ENCODE measurements around the gene ATP1B1.

ATP1B1 gene

DNA sequence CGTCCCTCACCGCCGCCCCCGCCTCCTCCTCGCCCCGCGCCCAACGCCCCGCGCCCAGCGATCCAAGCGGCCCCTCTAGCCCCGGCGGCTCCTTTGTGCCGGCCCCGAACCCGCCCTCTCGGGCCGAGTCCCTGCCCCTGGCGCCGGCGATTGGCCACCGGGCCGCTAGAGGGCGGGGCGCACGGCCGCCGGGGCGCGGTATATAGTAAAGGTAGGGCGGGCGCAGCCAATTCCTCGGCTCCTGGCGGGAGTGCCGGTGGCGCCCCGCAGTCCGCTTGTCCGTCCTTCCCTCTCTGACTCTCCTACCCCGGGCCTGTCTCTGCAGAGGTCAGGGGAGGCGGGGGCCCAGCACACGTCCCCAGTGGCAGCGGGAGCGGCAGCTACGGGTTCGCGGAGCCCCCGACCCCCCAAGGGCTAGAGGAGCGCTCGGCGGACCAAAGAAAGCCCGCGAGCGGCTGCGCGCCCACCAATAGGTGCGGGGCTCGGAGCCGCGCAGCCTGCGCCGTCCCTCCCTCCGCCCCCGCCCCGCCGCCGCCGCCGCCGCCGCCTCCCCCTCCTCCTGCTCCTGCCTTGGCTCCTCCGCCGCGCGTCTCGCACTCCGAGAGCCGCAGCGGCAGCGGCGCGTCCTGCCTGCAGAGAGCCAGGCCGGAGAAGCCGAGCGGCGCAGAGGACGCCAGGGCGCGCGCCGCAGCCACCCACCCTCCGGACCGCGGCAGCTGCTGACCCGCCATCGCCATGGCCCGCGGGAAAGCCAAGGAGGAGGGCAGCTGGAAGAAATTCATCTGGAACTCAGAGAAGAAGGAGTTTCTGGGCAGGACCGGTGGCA is at the start of gene ATP1B1:
TSS of gene ATP1B1 (plus strand) at position 596 of the 826 bp plus-strand sequence. CDS start at position 736, 140 bp downstream.
- peak; percentile 88 to 91 for ATAC-seq

DNA sequence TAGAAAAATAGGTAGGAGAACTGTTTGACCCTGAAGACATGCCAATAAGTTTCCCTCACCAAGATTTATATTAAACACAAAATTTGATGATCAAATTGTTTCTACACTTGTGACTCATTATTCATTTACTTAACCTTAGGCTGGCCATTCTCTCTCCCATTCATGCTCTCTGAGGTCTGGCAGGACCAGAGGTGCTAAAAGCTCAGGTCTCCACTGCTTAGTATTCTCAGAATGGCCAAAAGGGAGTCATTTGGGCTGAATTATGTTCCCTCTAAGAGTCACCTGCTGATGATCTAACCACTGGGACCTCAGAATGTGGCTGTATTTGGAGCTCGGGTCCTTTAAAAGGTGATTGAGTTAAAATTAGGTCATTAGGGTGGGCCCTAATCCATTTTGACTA is 47.1 kb upstream of the ATP1B1 start:
- no peak for ATAC-seq

DNA sequence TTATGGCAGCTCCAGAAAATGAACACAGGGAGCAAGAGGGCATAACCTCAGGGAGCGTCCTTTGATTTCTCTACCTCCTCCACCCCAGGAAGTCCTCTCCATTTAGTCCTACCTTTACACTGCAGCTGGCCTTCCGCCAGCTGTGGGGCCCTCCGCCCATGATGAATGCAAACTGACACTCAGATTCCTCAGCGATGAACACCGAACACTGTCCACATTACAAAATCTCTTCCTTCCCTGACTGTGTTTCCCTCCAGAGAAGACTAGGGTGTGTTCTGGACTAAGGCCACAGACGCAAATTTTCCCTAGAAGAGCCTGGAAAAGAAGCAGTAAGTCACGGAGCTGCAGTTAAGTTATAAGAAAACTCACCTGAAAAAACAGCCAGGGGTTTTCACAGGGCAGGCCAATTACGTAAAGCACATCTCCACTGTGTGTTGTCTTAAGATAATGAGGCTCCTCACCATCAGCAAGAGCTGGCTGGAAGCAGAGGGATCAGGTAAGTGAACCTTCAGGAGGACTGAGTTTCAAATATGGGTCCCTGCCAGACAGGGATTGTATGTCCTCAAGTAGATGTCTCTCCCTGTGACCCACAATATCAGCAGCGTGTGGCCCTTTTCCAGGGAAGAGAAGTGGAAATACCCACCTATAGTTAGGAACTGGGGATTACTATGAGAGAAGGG is 46.3 kb upstream of the ATP1B1 start:
- no peak for ATAC-seq

DNA sequence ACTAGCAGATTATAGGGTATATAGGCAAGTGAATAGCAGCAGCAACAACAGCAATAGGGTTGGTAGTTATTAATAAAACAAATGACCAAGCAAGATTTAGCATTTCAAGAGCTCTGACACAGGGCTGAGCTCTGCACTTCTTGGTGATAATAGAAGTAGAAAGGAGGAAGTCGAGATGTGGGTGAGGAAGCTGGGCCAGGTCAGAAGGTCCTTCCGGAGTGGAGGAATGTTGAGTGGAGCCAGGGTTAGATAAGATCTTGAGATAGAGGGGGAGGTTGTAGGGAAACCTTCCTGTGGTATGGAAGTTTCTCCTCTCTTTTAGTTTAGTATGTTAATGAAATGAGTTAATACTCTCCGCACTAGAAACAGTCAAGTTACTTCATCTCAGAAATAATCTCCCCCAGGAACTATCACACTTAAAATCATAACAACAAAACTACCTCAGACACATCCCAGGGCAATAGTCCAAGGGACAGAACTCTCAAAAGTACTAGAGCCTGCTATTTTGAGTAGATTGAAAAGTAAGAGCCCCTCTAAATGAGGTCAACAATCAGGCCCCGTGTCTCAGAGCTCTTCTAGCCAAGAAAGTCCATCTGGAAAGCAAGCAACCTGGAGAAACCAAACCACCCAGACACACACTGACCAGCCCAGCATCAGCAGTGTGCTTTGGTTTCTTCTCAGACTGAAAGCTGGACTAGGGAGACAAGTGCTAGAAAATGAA is 45.4 kb upstream of the ATP1B1 start:
- ATAC-seq, result no peak

DNA sequence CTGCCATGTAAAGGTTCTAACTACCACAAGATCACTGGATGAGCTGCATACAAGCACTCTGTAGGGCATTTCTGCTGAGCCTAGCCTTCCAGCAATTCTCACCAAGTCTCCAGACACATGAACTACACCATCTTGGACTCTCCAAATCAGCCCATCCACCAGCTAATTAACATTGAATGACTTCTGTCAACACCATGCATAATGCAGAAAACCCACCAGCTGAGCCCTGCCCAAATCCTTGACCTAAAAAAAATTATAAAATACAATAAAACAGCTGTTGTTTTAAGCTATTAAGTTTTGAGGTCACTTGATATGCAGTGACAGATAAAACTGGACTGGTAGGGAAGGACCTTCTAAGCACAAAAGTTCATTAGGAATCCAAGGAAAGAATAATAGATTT is 44.3 kb upstream of the ATP1B1 start:
- no peak for ATAC-seq

DNA sequence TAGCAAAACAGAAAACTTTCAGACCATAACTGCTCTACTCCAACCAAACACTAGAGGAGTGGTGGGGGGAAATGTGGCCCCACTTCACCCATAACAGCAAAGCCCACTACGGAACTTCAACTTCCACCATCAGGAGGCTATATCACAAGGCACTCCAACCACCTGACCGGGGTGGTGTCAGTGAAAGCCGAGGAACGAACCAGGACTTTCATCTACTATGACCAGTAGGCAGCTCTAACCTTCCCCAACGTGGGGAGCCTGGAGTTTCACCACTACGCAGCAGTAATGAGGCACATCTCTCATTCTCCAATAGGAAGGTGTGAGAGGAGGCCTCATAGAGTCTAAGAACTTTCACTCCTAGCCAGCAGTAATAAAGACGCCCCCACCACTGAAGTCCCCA is 42.4 kb upstream of the ATP1B1 start:
- no peak for ATAC-seq

DNA sequence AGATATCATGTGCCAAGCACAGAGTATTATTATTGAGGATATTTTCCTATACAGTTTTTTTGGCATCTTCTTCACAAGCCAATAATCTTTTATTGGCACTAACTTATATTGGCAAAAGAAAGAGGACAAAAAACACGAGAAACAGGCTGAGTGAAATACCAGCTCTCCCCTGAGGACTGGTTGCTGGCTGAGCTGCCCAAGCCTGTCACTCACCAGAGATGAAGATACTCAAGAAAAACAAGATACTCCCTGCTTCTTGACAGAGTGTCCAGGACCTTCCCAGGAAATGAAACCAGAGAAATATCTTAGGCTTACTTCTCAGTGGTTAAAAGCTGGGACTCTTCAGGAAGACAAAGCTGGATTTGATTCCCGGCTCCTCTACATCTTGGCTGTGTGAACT is 35.9 kb upstream of the ATP1B1 start:
- no peak for ATAC-seq

DNA sequence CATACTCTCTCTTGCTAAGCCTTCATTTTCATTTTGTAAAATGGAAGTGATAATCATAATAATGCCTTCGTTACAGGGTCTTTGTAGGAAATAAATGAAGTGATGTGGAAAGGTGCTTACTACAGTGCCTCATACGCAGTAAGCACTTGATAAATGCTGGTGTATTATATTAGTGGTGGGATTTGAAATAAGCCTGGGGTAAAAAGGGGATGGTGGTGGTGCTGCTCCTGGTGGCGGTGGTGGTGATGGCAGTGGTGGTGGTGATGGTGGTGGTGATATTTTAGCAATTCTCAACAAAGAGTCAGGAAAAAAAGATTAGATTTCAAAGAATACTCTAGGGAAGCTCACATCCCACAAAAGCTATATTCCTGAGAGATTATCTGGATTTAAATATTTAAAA is 35.5 kb upstream of the ATP1B1 start:
- no peak for ATAC-seq

DNA sequence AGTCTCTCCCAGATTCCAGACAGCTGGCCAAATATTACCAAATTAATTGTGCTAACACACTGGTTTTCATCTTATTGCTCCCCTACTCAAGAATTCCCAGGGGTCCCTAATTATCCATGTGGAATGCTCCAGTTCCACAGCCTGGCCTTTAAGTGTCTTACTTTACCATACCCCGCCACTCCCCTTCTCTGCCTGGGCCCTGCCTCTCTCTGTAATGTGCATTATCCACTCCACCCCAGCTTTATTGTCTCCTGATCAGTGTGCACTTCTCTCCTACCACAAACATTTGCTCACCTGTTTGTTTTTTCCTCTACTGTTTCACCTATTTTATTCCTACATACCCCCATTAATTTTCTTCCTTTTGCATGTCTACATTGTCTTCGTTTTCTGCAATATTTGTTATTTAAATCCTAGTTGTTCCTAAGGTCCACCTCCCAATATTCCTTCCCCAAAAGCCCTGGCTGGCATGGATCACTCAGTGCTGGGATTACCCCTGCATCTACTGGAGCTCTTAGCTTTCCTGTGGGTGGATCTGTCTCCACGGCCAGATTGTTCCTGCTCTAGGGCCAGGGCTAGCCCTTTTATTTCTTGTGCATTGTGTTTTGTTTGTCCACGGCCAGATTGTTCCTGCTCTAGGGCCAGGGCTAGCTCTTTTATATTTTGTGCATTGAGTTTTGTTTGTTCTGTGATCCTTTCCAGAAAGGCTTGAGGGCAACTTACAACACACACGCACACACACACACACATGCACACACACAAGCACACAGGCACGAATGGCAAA is 33.4 kb upstream of the ATP1B1 start:
- no peak for ATAC-seq

DNA sequence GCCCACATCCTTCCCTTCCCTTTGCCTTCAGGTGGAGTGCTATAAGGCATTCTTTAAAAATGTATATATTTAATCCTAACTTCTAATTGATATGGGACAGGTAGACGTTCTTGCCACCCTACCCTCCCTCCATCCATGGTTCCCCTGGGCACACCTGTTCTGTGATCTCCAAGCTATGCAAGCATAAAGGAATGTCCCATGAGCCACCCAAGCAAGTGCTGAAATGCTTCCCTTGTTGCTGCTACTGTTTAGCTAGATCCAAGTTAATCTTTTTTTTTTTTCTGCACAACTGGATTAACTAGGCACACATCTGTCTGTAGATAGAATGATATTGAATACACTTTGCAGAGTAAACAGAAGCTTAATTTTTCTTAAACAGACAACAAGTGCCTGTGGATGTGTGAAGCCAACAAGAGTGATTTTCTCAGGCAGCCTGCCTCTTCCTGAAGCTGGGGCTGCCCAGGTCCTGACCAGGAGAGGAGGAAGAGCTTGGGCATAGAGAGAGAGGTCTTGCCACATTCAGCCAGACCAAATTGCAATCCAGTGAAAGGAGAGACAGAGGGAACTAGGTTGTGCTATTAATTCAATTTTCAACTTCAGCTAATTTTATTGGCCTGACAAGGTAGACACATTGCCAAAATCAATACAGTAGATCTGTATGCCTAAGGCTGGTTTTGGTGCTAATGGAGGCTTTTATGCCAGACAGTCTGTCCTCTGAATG is 28.2 kb upstream of the ATP1B1 start:
- ATAC-seq, result no peak

DNA sequence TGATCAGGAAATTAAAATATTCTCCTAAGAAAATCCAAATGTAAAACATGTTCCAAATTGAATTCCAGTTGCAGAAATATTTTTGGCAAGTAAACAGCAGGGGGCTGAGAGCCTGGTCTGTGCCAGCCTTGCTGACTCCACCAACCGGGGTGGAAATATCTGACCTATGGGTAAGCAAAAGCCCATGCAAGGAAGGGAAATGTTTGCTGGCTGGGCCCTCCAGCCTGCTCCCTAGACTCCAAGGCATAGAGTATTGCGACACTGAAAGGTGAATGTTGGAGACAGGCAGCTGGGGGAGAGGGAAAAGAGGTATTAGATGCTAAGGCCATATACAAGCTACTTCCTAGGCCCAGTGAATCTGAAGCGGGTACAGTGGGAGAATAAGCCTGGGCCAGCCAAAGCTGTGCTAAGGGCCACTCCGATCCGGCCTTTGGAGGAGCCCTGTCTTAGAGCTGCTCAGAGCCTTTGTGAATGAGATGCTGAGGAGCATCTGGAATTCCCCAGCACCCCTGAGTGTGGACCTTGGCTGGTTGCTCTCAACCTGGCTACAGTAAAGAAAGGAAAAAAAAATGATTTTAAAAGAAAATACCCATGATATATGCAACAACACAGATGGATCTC is 24.9 kb upstream of the ATP1B1 start:
- no peak for ATAC-seq

DNA sequence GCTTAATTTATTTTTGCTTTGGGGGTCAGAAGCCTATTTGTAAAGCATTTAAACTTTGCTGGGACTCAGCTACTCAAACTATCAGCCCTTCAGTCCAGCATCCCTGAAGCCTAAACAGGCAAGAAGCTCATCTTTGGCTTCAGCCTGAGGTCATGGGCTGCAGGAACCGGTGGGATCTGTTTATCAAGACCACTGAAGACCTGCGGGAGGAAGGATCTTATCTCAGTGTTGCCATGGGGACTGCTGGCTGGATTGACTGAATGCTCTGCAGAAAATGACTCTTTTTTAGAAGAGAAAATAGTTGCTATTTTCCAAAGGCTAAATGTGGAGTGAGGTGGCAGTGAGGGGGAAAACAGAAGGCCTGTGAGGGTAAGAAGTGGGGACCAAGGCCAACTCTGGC is 20.6 kb upstream of the ATP1B1 start:
- ATAC-seq, result no peak

DNA sequence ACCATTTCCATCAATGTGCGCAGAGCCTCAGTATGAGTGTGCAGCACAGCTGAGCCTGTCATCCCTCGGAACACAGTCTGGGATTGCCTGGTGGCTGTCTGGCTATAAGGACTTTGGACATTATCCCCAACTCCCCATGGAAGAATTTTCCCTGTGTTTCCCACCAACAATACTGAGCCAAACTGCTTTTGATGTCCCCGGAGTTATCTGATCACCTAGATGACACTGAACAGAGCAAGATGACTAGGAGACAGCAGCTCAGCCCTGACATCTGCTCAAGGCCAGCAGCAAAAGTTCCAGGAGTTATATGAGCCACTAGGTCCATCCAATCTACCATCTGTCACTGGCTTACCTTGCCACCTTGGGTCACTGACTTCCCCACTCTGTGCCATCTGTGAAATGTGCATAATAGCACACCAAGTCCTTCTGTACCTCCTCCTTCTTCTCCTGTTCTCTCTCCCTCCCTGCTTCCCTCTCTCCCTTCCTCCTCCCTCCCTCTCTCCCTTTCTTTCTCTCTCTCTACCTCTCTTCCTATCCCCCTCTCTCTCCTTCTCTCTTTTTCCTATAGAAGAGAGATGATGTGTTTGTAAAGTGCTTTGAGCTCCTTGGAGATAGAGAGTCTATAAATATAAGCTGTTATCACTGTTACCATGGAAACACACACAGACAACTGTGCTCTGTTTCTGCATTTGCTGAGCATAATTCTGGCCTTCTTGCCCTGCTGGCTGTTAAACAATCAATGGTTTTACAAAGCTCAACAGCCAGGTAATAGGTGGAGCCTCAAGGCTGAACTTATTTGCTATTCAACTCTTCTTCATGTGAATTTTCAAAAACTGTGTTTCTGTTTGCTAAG is 19.7 kb upstream of the ATP1B1 start:
- ATAC-seq, result peak; percentile 10 to 30

DNA sequence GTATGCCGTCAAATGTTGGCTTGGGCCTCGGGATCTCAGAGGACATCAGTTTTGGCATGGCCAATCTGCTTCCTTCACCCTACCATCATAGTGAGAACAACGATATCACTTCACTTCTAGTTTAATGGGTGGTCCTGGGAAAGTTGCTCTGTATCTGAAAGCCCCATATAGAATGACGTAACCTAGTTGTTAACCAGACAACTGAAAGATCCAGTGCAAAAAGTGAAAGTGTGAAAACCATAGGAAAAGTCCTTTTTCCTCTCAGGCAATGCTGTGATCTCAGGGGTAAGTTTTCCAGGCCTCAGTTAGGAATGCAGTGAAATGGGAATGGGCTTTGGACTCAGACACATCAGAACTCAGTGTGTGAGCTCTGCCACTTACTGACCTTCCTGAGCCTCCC is 18.6 kb upstream of the ATP1B1 start:
- no peak for ATAC-seq

DNA sequence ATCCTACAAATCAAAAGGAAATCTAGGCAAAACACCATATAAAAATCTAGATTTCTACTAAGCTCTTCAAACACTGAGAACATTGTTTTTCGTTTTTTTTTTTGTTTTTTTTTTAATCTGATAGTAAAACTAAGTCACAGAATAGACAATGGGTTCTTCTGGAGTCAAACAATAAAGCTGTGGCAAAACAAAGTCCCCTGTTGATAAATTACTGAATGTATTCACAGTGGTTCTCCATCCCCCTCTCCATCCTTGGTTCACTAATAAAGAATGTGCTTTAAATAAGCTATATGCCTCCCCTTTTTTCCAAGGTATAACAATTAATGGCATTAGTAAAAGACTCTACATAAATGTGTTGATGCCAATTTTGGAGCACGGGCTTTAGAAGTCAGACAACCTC is 16.7 kb upstream of the ATP1B1 start:
- ATAC-seq, result no peak

DNA sequence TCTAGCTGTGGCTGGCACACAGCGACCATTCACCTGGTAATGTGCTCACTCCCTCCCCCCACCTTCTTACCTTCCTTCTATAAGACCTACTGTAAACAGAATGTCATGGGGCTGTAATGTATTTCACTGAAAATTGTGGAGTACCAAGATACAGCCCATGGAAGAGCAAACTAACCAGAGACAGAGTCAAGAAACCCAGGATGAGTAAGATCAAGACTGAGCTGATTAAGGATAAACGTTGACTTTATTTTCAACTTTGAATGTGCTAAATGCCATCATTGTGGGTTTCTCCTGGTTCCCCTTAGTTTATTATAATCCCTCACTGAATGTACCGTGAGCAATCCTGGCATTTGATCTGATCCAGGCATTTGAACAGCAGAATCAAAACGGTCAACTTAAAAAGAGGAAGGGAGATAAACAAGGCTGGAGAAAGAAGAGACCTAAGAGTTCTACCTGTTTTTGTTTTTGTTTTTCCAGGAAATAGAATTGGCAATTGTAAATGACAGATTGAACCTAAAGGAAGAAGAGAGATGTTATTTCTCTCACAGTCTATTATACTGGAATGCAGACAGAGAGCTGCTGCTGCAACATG is 16.1 kb upstream of the ATP1B1 start:
- no peak for ATAC-seq

DNA sequence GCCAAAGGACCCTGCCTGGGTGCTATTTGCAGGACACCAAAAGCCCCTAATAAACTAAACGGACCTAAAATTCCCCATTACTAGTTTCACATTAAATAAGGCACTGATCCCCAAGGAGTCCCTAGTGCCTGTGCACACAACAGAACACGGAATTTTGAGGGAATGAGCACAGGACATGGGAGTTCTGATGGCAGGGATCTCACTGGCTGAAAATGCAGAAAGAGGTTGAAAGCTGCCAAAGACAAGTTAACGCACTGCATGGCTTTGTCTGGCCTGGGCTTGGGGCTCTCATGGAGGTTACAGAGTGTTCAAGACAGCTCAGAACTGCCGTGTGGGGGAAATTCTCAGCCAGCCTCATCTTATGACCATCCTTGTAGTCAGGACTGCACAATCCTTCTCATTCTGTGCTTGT is 15.6 kb upstream of the ATP1B1 start:
- peak in 1 of 2 donors; percentile 44 for ATAC-seq

DNA sequence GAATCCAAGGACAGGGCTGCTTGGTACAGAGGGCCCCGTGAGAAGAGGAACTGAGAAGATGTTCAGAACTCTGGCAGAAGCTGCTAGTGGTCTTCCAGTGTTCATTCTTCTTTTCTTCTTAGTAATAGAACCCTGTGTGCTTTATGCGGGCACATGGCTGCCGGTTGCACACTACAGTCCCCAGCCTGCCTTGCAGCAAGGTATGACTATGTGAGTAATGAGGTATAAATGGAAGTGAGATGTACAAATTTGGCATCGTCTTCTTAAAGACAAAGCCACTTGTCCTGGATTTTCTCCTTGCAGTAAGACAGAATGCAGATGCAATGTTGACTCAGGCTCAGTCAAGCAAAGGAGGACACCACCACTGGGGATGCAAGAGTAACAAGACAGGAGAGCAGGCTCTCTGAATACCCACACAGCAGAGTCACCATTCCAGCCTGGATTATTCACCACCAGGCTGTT is 15.0 kb upstream of the ATP1B1 start:
- ATAC-seq, result peak in 1 of 2 donors; percentile 24

DNA sequence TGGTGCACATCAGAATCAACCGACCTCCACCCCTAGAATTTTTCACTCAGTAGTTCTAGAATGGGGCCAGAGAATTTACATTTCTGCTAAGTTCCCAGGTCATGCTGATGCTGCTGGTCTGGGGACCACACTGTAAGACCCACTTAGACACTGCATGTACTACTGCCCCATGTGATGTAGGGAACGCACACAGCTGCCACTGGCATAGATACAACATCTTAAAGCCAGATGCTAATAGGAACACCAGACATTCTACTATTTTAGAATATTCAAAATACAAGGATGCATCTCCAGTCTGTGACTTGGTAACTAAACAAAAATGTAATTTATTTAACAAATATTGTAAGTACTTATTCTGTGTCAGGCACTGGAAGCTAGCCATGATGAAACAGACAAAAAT is 14.1 kb upstream of the ATP1B1 start:
- no peak for ATAC-seq

DNA sequence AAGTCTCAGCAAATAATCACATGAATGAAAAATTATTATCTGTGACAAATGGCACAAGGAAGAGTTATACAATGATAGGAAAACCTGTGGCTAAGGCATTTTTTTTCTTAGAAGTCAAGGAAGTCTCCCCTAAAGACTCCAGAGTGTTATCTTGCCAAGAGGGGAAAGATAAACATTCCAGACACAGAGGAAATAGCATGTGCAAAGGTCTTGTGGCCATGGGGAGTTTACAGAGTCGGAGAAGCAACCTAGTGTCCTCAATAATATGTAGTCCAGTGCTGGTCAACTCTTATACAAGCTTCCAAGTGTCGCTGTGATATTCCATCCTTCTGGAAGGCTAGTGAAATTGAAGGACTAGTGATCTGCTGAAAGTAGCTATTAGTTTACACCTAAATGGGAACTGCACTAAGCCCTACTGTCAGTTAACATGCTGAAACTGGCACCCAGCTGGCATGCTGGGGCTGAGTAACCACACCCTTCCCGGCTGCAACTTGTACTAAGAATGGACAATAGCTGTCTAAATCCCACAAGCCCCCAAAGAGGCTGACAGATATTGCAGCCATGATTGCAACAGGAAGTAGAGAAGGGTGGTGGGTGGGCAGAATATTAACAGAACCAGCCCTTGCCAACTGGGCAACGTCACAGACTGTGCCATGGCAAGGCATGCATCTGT is 11.5 kb upstream of the ATP1B1 start:
- ATAC-seq, result no peak

All from activated CD4-positive, CD25-positive, alpha-beta regulatory T cell treated with anti-CD3 and anti-CD28 coated beads, Interleukin-2, amount 50 U/mL, for 24 hours (primary cell).